LNCAP (cell line): ENCODE results near the gene MTG2.

Experiments used
- TF ChIP-seq, protein P1 (sequence below): fragments of 450-650 bp; IDR thresholded peaks from 2 replicates; pipeline ENCODE4 v1.5.1; 2017; ENCODE audit warnings: mild to moderate bottlenecking

The MTG2 gene

DNA sequence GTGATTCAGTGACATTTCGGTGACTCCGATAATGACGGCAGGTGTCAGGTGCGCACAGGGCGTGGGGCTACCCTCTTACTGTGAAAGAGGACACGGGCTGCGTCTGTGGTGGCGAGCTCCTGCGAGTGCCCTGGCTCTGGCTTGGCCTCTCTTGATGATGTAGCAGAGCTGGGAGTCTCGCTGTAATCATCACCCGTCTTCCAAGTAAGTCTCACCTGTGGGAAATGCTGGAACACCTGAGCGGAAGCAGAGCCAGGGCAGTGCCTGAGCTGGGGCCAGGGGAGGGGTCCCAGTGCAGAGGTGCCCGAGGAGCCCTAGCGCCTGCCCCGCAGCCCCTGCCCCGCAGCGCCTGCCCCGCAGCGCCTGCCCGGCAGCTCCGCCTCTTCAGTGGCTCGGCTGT, 60.3 kb downstream of the MTG2 start:
- TF ChIP-seq, protein P1, sequence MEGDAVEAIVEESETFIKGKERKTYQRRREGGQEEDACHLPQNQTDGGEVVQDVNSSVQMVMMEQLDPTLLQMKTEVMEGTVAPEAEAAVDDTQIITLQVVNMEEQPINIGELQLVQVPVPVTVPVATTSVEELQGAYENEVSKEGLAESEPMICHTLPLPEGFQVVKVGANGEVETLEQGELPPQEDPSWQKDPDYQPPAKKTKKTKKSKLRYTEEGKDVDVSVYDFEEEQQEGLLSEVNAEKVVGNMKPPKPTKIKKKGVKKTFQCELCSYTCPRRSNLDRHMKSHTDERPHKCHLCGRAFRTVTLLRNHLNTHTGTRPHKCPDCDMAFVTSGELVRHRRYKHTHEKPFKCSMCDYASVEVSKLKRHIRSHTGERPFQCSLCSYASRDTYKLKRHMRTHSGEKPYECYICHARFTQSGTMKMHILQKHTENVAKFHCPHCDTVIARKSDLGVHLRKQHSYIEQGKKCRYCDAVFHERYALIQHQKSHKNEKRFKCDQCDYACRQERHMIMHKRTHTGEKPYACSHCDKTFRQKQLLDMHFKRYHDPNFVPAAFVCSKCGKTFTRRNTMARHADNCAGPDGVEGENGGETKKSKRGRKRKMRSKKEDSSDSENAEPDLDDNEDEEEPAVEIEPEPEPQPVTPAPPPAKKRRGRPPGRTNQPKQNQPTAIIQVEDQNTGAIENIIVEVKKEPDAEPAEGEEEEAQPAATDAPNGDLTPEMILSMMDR = no peak

DNA sequence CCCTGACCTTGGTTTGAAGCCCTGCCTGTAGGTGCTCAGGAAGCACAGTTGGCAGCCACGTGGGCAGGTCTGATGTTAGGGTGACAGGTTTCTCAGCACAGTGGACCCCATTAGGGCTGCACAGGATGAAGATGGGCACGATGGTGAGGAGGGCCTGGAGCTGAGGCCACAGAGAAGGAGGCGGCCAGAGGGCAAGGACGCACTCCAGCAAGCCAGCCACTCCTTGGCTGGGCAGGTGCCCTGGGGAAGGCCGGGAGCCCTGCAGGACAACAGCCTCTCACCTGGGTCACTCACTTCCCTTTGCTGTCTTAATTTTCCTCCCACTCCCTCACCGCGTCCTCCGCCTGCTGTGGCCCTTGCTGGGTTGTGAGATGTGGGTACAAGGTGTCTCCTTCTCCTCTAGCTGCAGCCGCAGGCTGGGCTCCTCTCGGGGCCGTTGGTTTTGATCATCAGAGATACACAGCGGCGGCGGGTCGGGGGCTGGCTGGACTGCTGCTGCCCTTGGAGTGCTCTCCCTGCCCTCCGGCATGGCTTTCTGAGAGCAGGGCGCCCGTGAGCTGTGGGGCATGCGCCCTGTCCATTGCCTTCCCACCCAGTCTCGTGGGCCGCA, 61.2 kb downstream of the MTG2 start:
- TF ChIP-seq, protein P1 = no peak

DNA sequence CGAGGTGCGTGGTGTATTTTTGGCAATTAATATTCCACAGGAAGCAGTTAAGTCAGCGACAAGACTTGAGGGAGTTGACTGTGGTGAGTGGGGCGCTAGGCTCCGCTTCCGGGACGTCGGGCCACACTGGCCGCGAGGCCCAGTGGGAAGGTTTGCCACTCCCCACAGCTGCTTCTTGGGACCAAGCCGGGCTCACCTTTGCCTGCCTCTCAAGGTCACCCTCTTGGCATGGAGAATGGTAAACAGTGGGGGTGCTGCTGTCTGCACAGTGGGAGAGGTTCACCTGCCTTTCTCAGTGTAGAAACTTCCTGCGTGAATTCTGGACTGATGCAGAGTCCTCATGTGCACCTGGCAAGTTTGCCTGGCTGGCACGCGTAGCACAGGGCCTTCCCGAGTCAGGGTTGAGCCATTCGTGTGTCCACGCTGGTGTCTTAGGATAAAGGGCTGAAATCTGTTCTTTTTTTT, 61.8 kb downstream of the MTG2 start:
- TF ChIP-seq, protein P1 = no peak

DNA sequence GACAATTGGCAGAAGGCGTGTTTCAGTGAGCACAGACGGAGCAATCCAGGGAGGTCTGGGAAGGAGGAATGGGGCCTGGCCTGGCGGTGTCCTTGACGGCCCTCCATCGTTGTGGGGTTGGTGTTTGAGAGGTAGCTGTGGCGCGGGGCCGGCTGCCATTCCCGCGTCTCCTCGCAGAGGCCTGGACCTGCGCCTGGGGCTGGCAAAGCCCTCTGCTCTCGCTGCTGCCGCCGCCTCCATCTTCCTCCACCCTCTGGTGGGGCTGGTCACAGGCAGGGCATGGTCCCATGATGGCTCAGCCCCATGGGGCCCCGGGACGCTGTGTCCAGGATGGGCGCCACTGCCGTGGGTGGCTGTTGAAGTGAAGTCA, 63.1 kb downstream of the MTG2 start:
- TF ChIP-seq, protein P1 = no peak

GRCh38 chr20:62246431-62246830, 63.6 kb downstream of the MTG2 start:
- TF ChIP-seq, protein P1 = no peak

DNA sequence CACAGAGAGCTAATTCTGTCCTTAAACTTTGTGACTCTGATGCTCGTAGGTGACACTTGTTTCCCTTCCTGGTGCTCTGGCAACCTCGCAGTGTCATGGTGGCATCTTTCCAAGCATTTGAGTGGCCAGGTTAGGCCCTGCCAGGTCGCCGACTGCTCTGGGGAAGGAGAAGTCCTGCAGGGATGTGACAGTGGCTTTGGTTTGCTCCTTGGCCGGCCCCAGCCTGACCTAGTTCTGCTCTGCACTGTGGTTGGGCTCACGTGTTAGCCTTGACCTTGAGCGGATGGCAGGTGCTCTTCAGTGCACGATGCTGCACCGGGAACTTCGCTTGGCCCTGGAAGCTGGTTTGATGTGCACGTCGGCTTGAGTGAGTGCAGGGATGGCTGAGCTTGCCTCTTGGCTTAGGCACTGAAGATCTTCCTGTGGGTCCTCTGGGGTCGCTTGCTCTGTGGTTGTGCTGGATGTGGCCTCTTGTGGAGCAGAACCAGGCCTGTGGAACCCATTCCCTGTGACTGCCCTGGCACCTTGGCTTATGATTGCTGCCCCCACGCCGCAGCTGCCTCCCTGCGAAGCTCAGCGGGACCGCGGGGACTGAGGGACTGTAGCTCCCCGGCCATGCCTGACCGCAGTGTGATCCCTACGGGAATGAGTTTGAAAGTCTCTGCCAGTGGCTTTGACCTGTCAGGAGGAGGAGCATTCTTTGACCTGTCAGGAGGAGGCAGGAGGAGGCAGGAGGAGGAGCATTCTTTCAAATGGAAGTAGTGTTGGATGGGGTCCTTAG, 64.2 kb downstream of the MTG2 start:
- TF ChIP-seq, protein P1 = no peak

DNA sequence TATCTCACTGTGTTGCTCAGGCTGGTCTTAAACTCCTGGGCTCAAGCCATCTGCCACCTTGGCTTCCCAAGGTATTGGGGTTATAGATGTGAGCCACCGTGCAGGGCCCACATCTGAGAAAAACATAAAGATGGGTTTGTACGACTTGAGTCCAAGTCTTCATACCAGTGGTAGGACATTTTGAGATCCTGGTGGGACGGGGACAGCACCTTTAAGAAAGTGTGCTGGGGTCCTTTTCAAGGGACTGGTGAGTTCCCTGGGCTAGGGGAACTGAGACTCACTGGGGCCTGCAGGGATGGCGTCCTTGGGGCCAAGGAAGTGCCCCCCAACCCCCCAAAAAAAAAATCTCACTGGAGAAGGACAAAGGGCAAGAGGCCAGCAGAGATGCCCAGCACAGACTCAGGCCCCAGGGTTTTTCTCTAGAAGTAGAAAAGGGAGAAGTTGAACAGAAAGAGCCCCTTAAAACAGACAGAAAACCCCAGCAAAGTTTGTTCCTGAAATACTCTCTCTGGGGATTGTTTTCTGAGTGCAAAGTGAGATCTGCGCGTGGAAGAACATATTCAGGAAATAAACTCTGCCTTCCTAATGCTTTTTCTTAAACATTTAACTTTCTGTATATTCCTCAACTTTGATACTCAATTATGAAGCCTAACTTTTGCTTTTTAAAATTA, 66.2 kb downstream of the MTG2 start:
- TF ChIP-seq, protein P1 = no peak
